OCI-LY1 (cell line): ENCODE results near the gene KRTAP2-1.
"Not testable (repeated sequence)": the region's sequence is repeated elsewhere in the genome, so short reads cannot be mapped to it uniquely, and the experiment has no call there.

Source experiments
- H2AFZ ChIP-seq: fragments of 200-600 bp; sonication (generic), shearing (Covaris generic); 2 replicates; pipeline ENCODE4 v1.6.0; 2014; ENCODE audit warnings: antibody characterized with exemption, mild to moderate bottlenecking, low read length
- H3F3A ChIP-seq: fragments of 200-600 bp; sonication (generic), shearing (Covaris generic); 2 replicates; pipeline ENCODE4 v1.6.0; 2014; ENCODE audit warnings: mild to moderate bottlenecking, antibody characterized with exemption, low read length, moderate library complexity; ENCODE audit not compliant: insufficient read depth
- H3K27ac ChIP-seq: fragments of 200-600 bp; sonication (generic); 2 replicates; pipeline ENCODE4 v1.5.1; 2014; ENCODE audit warnings: low read length, mixed run types, mild to moderate bottlenecking, low read depth; ENCODE audit not compliant: poor library complexity, severe bottlenecking
- H3K27me3 ChIP-seq: fragments of 200-600 bp; sonication (generic); 2 replicates; pipeline ENCODE4 v1.6.0; 2014; ENCODE audit warnings: antibody characterized with exemption, mild to moderate bottlenecking, low read length, moderate library complexity; ENCODE audit not compliant: insufficient read depth
- H3K36me3 ChIP-seq: fragments of 200-600 bp; sonication (generic); 2 replicates; pipeline ENCODE4 v1.6.1; 2014; ENCODE audit warnings: mild to moderate bottlenecking, antibody characterized with exemption, low read length, moderate library complexity, mixed read lengths; ENCODE audit not compliant: insufficient read depth
- H3K4me1 ChIP-seq: fragments of 200-600 bp; sonication (generic); 2 replicates; pipeline ENCODE4 v1.5.1; 2014; ENCODE audit warnings: mild to moderate bottlenecking, low read length, moderate library complexity; ENCODE audit not compliant: insufficient read depth, severe bottlenecking
- H3K4me2 ChIP-seq: fragments of 200-600 bp; sonication (generic), shearing (Covaris generic); 2 replicates; pipeline ENCODE4 v1.6.1; 2014; ENCODE audit warnings: low read length
- H3K4me3 ChIP-seq: fragments of 200-600 bp; sonication (generic); 2 replicates; pipeline ENCODE4 v1.5.1; 2014; ENCODE audit warnings: low read length, low read depth, mild to moderate bottlenecking, mixed read lengths; ENCODE audit not compliant: poor library complexity, severe bottlenecking
- H3K79me2 ChIP-seq: fragments of 200-600 bp; shearing (Covaris generic); 2 replicates; pipeline ENCODE4 v1.6.1; 2016; ENCODE audit warnings: mixed run types, low read length, mixed read lengths; ENCODE audit not compliant: insufficient read depth
- H3K9ac ChIP-seq: fragments of 200-600 bp; sonication (generic), shearing (Covaris generic); 2 replicates; pipeline ENCODE4 v1.6.1; 2014; ENCODE audit warnings: mild to moderate bottlenecking, low read length, mixed read lengths
- H3K9me2 ChIP-seq: fragments of 200-600 bp; sonication (generic), shearing (Covaris generic); 2 replicates; pipeline ENCODE4 v1.6.1; 2014; ENCODE audit warnings: low read depth, mild to moderate bottlenecking, low read length, mixed read lengths
- H3K9me3 ChIP-seq: fragments of 200-600 bp; shearing (Covaris generic); 2 replicates; pipeline ENCODE4 v1.6.1; 2014; ENCODE audit warnings: low read length, mixed read lengths
- H4K20me1 ChIP-seq: fragments of 200-600 bp; sonication (generic), shearing (Covaris generic); 2 replicates; pipeline ENCODE4 v1.6.0; 2016; ENCODE audit warnings: mild to moderate bottlenecking, low read length; ENCODE audit not compliant: insufficient read depth
- CTCF ChIP-seq: fragments of 200-600 bp; sonication (generic), shearing (Covaris generic); IDR thresholded peaks from 2 replicates; pipeline ENCODE4 v1.5.1; 2017; ENCODE audit warnings: mild to moderate bottlenecking, antibody characterized with exemption, low read length, moderate library complexity, mixed read lengths
- EZH2 ChIP-seq: fragments of 200-600 bp; sonication (generic), shearing (Covaris generic); IDR thresholded peaks from 2 replicates; pipeline ENCODE4 v1.8.0; 2017; ENCODE audit warnings: borderline replicate concordance, mixed run types, mild to moderate bottlenecking, antibody characterized with exemption, low read length, moderate library complexity, mixed read lengths

KRTAP2-1 gene

GRCh38 chr17:41046735-41047465, at the start of gene KRTAP2-1:
KRTAP2-1 (minus strand) TSS chr17:41047316; CDS start chr17:41047267, 49 bp downstream.
- H3K36me3 ChIP-seq, H2AFZ ChIP-seq, H3K4me3 ChIP-seq, H3K4me2 ChIP-seq, H3K4me1 ChIP-seq, H3K79me2 ChIP-seq, H3K9me2 ChIP-seq, H3K9me3 ChIP-seq, H4K20me1 ChIP-seq, H3K9ac ChIP-seq, H3K27ac ChIP-seq, H3K27me3 ChIP-seq, H3F3A ChIP-seq: not testable (repeated sequence)

GRCh38 chr17:41096055-41096454, 48.9 kb upstream of the KRTAP2-1 start:
- Histone ChIP-seq H3K9me3 (no peaks in the 10 kb centered on the region), H3K27ac (no peak overlapping the region), H3K79me2 (no peaks in the 10 kb centered on the region), H3F3A (no peaks in the 10 kb centered on the region), H3K9me2 (no peaks in the 10 kb centered on the region), H2AFZ (no peak overlapping the region), H4K20me1 (no peaks in the 10 kb centered on the region), H3K4me3 (no peak overlapping the region), H3K4me2 (no peak overlapping the region), H3K4me1 (no peaks in the 10 kb centered on the region), H3K9ac (no peak overlapping the region), H3K36me3 (no peaks in the 10 kb centered on the region), H3K27me3 (no peaks in the 10 kb centered on the region)
- TF ChIP-seq CTCF (no peak), EZH2 (no peak)

GRCh38 chr17:41088760-41089352, 41.7 kb upstream of the KRTAP2-1 start:
- H3K27me3 ChIP-seq, H3K9ac ChIP-seq, H3K27ac ChIP-seq, H3K9me2 ChIP-seq, H3K4me1 ChIP-seq, H3K4me3 ChIP-seq, H4K20me1 ChIP-seq, H3K9me3 ChIP-seq, H3K79me2 ChIP-seq, H3K4me2 ChIP-seq, H2AFZ ChIP-seq, H3K36me3 ChIP-seq, H3F3A ChIP-seq: not testable (repeated sequence)

- H3K4me1 ChIP-seq, H3K9ac ChIP-seq, H4K20me1 ChIP-seq, H3F3A ChIP-seq, H3K4me2 ChIP-seq, H3K9me2 ChIP-seq, H3K4me3 ChIP-seq, H2AFZ ChIP-seq, H3K27ac ChIP-seq, H3K27me3 ChIP-seq, H3K36me3 ChIP-seq, H3K9me3 ChIP-seq, H3K79me2 ChIP-seq: not testable (repeated sequence)
Observed at GRCh38 chr17:41084100-41084856, 37.2 kb upstream of the KRTAP2-1 start, which contains the start of gene KRTAP4-7. KRTAP4-7 (plus strand) TSS chr17:41084150; CDS start chr17:41084207, 57 bp downstream.

- H3K9ac ChIP-seq, H4K20me1 ChIP-seq, H3F3A ChIP-seq, H3K4me3 ChIP-seq, H3K36me3 ChIP-seq, H3K27me3 ChIP-seq, H3K27ac ChIP-seq, H3K9me2 ChIP-seq, H3K4me2 ChIP-seq, H2AFZ ChIP-seq, H3K4me1 ChIP-seq, H3K9me3 ChIP-seq, H3K79me2 ChIP-seq: not testable (repeated sequence)
Observed at GRCh38 chr17:41083427-41083826, 36.3 kb upstream of the KRTAP2-1 start.
